ENCODE data around the gene ATP6V1B1.

DNA sequence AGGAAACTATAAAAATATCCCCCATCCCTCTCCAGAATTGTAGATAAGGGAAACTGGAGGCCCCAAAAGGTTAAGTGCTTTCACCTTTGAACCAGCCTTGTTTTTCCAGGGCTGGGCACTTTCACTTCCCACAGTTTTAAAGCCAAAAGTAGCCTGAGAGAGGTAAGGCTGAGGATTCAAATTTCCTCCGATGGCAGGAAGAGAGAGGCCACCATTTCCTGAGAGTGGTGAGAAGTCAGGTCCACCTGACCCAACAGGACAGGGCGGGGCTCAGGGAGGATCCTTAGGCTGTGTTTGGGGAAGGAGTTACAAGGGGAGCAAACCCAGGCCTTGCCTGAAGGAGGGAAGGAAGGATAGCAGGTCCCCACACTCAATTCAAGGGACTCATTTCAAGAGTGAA, 63.7 kb downstream of the ATP6V1B1 start:
- TF ChIP-seq POLR2A (IDR thresholded peaks at IDR 0.05): no peak
- TF ChIP-seq, protein P1, sequence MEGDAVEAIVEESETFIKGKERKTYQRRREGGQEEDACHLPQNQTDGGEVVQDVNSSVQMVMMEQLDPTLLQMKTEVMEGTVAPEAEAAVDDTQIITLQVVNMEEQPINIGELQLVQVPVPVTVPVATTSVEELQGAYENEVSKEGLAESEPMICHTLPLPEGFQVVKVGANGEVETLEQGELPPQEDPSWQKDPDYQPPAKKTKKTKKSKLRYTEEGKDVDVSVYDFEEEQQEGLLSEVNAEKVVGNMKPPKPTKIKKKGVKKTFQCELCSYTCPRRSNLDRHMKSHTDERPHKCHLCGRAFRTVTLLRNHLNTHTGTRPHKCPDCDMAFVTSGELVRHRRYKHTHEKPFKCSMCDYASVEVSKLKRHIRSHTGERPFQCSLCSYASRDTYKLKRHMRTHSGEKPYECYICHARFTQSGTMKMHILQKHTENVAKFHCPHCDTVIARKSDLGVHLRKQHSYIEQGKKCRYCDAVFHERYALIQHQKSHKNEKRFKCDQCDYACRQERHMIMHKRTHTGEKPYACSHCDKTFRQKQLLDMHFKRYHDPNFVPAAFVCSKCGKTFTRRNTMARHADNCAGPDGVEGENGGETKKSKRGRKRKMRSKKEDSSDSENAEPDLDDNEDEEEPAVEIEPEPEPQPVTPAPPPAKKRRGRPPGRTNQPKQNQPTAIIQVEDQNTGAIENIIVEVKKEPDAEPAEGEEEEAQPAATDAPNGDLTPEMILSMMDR (IDR thresholded peaks at IDR 0.05): no peak
- TF ChIP-seq POLR2AphosphoS5 (IDR thresholded peaks at IDR 0.05): no peak
- TF ChIP-seq EP300 (IDR thresholded peaks at IDR 0.05): no peak

All from suprapubic skin (tissue), 4 donors.